ENCODE results near the gene FAXDC2.

The FAXDC2 gene

DNA sequence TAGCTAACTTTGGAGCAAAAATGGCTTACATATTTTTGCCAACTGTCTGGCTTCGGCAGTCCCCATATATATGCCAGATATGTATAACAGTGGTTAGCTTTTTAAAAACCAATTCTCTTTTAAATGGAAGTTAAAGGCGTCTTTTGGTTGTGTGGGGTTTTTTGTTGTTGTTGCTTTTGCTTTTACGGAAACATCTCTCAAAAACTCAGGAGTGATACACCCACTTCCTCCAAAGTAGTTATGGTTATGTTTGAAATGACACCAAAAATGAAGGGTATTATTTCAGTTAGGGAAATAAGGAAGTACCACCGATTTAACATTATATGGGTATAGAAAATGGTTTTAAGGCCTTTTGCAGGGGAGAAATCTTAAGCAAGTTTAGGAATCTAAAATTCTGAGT, 10.4 kb upstream of the FAXDC2 start:
- Histone ChIP-seq H3K27me3 (ENCODE audit: control insufficient read depth, insufficient read depth, low read length) (no peaks in the 10 kb centered on the region), H3K9ac (ENCODE audit: low read length) (no peak overlapping the region), H3K4me3 (ENCODE audit: low read depth, low read length) (peak overlapping the region; percentile 82; the same call in 1 of the 2 replicates), H3K27ac (ENCODE audit: low read depth, low read length) (no peak overlapping the region), H3K9me3 (ENCODE audit: control insufficient read depth, insufficient read depth, low read depth, low read length) (no peaks in the 10 kb centered on the region), H3K4me1 (ENCODE audit: control insufficient read depth, insufficient read depth, low read length) (peaks cover 11% of the 10 kb centered on the region; the same call in 1 of the 2 replicates), H3K36me3 (ENCODE audit: control insufficient read depth, insufficient read depth, low read length) (peaks cover 31% of the 10 kb centered on the region)

- H3K4me1 ChIP-seq (ENCODE audit: control insufficient read depth, insufficient read depth, low read length): peaks cover 11% of the 10 kb centered on the region; the same call in 1 of the 2 replicates
- peaks cover 24% of the 10 kb centered on the region for H3K36me3 ChIP-seq (ENCODE audit: control insufficient read depth, insufficient read depth, low read length)
- no peaks in the 10 kb centered on the region for H3K27me3 ChIP-seq (ENCODE audit: control insufficient read depth, insufficient read depth, low read length)
- no peak overlapping the region for H3K27ac ChIP-seq (ENCODE audit: low read depth, low read length)
- no peak overlapping the region for H3K9ac ChIP-seq (ENCODE audit: low read length)
- H3K9me3 ChIP-seq (ENCODE audit: control insufficient read depth, insufficient read depth, low read depth, low read length): no peaks in the 10 kb centered on the region
- H3K4me3 ChIP-seq (ENCODE audit: low read depth, low read length): peak overlapping the region; percentile 82
Observed at GRCh38 chr5:154860123-154860522, 9.7 kb upstream of the FAXDC2 start.

DNA sequence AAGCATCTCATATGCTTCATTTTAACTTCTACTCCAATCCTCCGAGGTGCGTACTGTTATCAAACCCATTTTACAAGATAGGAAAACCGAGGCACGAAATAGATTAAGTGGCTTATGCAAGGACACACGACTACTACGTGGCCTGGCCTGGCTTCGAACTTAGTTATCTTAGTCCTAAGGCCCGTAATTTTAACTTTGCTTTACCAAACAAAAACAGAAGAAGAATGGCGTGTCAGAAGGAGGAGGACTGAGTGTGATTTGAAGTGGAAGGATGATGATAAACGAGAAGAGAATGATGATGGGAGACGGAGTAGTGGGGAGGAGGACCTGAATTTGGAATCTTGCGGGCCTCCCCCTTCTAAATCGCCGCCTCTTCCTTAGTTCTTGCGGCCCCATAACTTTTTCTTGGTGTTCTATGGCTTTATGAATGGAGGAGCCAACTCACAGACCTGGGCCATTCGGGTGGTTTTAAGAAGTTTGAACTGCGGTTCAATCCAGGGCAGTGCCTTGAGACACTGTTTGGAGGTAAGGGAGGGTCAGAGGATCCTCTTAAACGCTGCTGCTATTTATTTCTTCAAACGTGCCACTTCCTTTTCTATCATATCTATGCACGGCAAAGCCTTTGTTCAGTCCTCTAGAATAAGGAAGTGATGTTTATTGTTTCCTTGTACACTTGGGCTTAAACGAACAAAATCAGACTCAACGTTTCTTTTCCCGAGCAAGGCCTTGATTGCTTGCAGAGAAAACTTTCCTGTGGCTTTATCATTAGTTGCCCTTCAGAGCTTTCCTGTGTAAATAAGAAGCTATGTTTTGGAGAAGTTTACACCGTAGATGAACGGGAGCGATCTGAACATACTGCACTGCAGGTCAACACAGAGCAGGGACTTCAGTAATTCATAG, 8.8 kb upstream of the FAXDC2 start:
- peak overlapping the region; percentile 96 for H3K9ac ChIP-seq (ENCODE audit: low read length)
- peak overlapping the region; percentile 82 for H3K4me3 ChIP-seq (ENCODE audit: low read depth, low read length)
- peaks cover 16% of the 10 kb centered on the region for H3K36me3 ChIP-seq (ENCODE audit: control insufficient read depth, insufficient read depth, low read length)
- peak overlapping the region; percentile 89 for H3K27ac ChIP-seq (ENCODE audit: low read depth, low read length)
- no peaks in the 10 kb centered on the region for H3K9me3 ChIP-seq (ENCODE audit: control insufficient read depth, insufficient read depth, low read depth, low read length)
- no peaks in the 10 kb centered on the region for H3K27me3 ChIP-seq (ENCODE audit: control insufficient read depth, insufficient read depth, low read length)
- peaks cover 11% of the 10 kb centered on the region; the same call in 1 of the 2 replicates for H3K4me1 ChIP-seq (ENCODE audit: control insufficient read depth, insufficient read depth, low read length)

- no peaks in the 10 kb centered on the region for H3K9me3 ChIP-seq (ENCODE audit: control insufficient read depth, insufficient read depth, low read depth, low read length)
- H3K27me3 ChIP-seq (ENCODE audit: control insufficient read depth, insufficient read depth, low read length): no peaks in the 10 kb centered on the region
- H3K27ac ChIP-seq (ENCODE audit: low read depth, low read length): peak within 1 kb of the TSS; percentile 89
- peaks cover 10% of the 10 kb centered on the region for H3K36me3 ChIP-seq (ENCODE audit: control insufficient read depth, insufficient read depth, low read length)
- peak within 1 kb of the TSS; percentile 96 for H3K9ac ChIP-seq (ENCODE audit: low read length)
- H3K4me1 ChIP-seq (ENCODE audit: control insufficient read depth, insufficient read depth, low read length): peaks cover 11% of the 10 kb centered on the region; the same call in 1 of the 2 replicates
- peak within 1 kb of the TSS; percentile 82 for H3K4me3 ChIP-seq (ENCODE audit: low read depth, low read length)
Observed at GRCh38 chr5:154858297-154858971, 8.0 kb upstream of the FAXDC2 start, which contains the start of gene CNOT8. CNOT8 (plus strand) TSS chr5:154858627; CDS start chr5:154863279, 4,652 bp downstream.

DNA sequence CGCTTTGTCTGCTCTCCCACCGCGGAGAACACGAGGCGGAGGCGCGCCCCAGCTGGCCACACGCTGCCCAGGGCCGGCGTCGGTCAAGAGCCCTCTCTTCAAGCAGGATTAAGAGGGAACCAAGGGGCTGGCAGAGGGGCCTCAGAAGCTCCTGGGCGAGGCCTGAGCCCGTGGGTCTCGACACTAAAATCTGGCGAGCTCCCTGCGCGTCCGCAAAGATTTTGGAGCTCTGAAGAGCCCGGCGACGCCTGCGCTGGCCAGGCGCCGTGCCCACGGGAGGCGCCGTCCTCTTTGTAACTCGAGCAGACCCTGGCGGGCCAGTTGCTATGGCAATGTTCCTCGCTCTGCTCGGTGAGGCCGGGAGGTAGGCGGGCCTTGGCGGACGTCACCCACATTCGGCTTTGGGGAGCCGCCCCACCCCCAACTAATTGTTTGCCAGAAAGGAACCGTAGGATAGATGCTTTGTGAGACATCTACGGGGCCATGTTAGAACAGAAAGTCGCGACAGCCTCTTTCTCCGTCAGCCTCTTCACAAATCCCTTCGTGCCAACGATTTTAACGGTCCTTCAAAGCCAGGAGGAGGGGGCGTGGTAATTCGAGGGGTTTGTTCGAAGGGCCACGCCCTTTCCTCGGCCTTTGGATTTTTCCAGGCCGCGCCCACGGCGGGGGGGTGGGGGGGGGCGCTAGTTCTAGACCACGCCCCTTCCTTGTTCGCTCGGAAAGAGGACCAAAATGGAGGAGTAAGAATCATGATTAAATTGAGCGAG, 7.3 kb upstream of the FAXDC2 start:
- Histone ChIP-seq H3K4me3 (ENCODE audit: low read depth, low read length) (peak overlapping the region; percentile 82), H3K9me3 (ENCODE audit: control insufficient read depth, insufficient read depth, low read depth, low read length) (no peaks in the 10 kb centered on the region), H3K36me3 (ENCODE audit: control insufficient read depth, insufficient read depth, low read length) (peaks cover 3% of the 10 kb centered on the region; the same call in 1 of the 2 replicates), H3K27me3 (ENCODE audit: control insufficient read depth, insufficient read depth, low read length) (no peaks in the 10 kb centered on the region), H3K9ac (ENCODE audit: low read length) (peak overlapping the region; percentile 96), H3K4me1 (ENCODE audit: control insufficient read depth, insufficient read depth, low read length) (peaks cover 11% of the 10 kb centered on the region; the same call in 1 of the 2 replicates), H3K27ac (ENCODE audit: low read depth, low read length) (peak overlapping the region; percentile 89)

DNA sequence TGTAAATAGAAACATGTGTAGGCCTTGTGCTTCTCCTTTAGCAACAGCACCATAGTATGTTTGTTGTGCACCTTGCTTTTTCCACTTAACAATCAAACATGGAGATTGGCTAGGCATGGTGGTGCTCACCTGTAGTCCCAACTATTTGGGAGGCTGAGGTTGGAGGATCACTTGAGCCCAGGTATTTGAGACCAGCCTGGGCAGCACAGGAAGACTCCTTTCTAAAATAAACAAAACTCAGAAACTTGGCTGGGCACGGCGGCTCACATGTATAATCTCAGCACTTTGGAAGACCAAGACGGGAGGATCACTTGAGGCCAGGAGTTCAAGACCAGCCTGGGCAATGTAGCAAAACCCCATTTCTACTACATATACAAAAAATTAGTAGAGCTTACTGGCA, 948 bp upstream of the FAXDC2 start:
- Histone ChIP-seq H3K9me3 (ENCODE audit: control insufficient read depth, insufficient read depth, low read depth, low read length) (no peaks in the 10 kb centered on the region), H3K9ac (ENCODE audit: low read length) (no peak overlapping the region), H3K27me3 (ENCODE audit: control insufficient read depth, insufficient read depth, low read length) (no peaks in the 10 kb centered on the region), H3K36me3 (ENCODE audit: control insufficient read depth, insufficient read depth, low read length) (no peaks in the 10 kb centered on the region), H3K4me1 (ENCODE audit: control insufficient read depth, insufficient read depth, low read length) (peaks cover 14% of the 10 kb centered on the region), H3K27ac (ENCODE audit: low read depth, low read length) (no peak overlapping the region), H3K4me3 (ENCODE audit: low read depth, low read length) (no peak overlapping the region)

DNA sequence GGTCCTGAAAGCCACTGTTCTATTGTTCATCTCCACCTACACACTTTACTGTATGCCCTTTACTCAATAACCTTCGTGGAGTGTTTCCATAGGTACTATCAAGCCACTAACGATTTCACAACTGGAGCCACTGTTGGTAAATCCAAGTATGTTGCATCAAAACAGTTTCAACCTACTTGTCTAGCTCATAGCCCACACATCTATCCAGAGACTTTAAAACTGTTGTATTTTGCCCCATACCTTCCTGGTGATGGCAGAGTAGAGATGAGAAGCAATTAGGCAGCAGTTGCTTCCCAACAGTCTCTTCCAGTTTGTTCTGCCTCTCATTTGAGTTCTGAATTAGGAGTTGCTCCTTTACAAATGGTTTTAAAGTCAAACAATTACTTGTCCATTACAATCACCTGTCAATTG, 607 bp downstream of the FAXDC2 start:
- Histone ChIP-seq H3K27me3 (ENCODE audit: control insufficient read depth, insufficient read depth, low read length) (no peaks in the 10 kb centered on the region), H3K4me1 (ENCODE audit: control insufficient read depth, insufficient read depth, low read length) (peaks cover 14% of the 10 kb centered on the region), H3K27ac (ENCODE audit: low read depth, low read length) (no peak overlapping the region), H3K9ac (ENCODE audit: low read length) (no peak overlapping the region), H3K9me3 (ENCODE audit: control insufficient read depth, insufficient read depth, low read depth, low read length) (no peaks in the 10 kb centered on the region), H3K36me3 (ENCODE audit: control insufficient read depth, insufficient read depth, low read length) (0 out of 2 replicates have a peak, but pooled peaks cover 3% of the 10 kb centered on the region), H3K4me3 (ENCODE audit: low read depth, low read length) (peak overlapping the region; percentile 61)

DNA sequence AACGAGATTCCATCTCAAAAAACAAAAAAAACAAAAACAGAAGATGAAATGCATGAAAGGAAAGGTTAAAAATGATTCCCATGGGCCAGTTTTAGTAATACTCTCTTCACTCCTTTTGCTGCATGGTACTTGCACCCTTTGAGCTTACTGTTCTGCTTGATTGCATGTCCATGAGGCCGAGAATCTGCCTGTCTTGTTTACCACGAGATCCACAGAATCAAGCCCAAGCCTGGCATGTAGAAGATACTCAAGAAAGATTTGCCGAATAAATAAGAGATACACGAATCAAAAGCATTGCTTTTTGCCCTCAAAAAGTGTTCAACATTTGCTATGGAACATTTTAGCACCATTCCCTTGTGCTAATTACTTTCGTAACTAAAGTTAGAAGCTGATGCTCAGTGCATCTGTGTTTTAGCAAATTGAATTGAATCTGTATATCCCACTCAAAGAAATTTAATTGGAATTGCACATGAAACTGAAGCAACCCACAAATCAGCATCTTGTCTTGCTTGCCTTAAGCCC, 1.1 kb downstream of the FAXDC2 start:
- Histone ChIP-seq H3K9me3 (ENCODE audit: control insufficient read depth, insufficient read depth, low read depth, low read length) (no peaks in the 10 kb centered on the region), H3K9ac (ENCODE audit: low read length) (no peak overlapping the region), H3K4me3 (ENCODE audit: low read depth, low read length) (peak overlapping the region; percentile 61), H3K4me1 (ENCODE audit: control insufficient read depth, insufficient read depth, low read length) (peaks cover 14% of the 10 kb centered on the region), H3K27me3 (ENCODE audit: control insufficient read depth, insufficient read depth, low read length) (no peaks in the 10 kb centered on the region), H3K36me3 (ENCODE audit: control insufficient read depth, insufficient read depth, low read length) (0 out of 2 replicates have a peak, but pooled peaks cover 3% of the 10 kb centered on the region), H3K27ac (ENCODE audit: low read depth, low read length) (no peak overlapping the region)

DNA sequence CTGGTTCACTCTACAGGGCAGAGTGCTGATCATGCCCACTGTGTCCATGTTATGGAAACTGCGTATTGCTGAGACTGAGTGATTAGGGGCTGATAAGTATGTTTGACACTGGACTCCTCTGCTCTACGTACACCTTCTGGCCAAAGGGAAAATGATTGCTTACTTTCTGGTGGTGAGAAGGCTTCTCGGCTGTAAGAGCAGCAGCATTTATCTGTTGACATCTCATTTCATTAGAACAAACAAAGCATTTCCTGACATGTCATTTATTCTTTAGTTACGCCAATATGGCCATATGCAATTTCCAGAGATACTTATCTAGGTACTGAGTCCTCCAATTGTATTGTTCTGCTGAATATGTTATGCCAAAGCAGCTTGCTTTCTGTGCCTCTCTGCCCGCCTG, 5.6 kb downstream of the FAXDC2 start:
- H3K9ac ChIP-seq (ENCODE audit: low read length): no peak overlapping the region
- H3K36me3 ChIP-seq (ENCODE audit: control insufficient read depth, insufficient read depth, low read length): 0 out of 2 replicates have a peak, but pooled peaks cover 3% of the 10 kb centered on the region
- no peaks in the 10 kb centered on the region for H3K9me3 ChIP-seq (ENCODE audit: control insufficient read depth, insufficient read depth, low read depth, low read length)
- peaks cover under 1% of the 10 kb centered on the region; the same call in 1 of the 2 replicates for H3K4me1 ChIP-seq (ENCODE audit: control insufficient read depth, insufficient read depth, low read length)
- no peak overlapping the region for H3K4me3 ChIP-seq (ENCODE audit: low read depth, low read length)
- no peaks in the 10 kb centered on the region for H3K27me3 ChIP-seq (ENCODE audit: control insufficient read depth, insufficient read depth, low read length)
- no peak overlapping the region for H3K27ac ChIP-seq (ENCODE audit: low read depth, low read length)

Data from HUES6 (cell line).